Heart right ventricle (tissue), 16 donors: ENCODE data around the gene SLFNL1. TPM values are rescaled to one million over a fixed set of nuclear protein-coding genes. Genes with fewer than 3 reads are reported as not detected.
A peak's percentile ranks its signal among the peaks of the same experiment; 100 is the strongest.

Experiments used
- ATAC-seq, 8 donors: fragments of 200-7000 bp; cut with Tn5 transposase; one replicate each; pipeline ENCODE4 v1.9.1; 2020; ENCODE audit warnings: mild to moderate bottlenecking in 8 of 8, moderate library complexity in 8 of 8, moderate number of reproducible peaks in 1 of 8
- DNase-seq, 2 donors: peaks; one replicate each; pipeline ENCODE4 v3.0.0-alpha.2; 2020
- H3K27ac ChIP-seq, 10 donors: fragments of 200-600 bp; sonication (generic) in 2 of 10; one replicate each; pipeline versions ENCODE4 v1.5.0 to v1.8.0; 2020 to 2022; ENCODE audit warnings: mild to moderate bottlenecking in 3 of 10
- H3K27me3 ChIP-seq, 7 donors: fragments of 200-600 bp; one replicate each; pipeline ENCODE4 v1.8.0; 2021 to 2022; ENCODE audit warnings: mild to moderate bottlenecking in 2 of 7
- H3K36me3 ChIP-seq, 9 donors: fragments of 200-600 bp; sonication (generic) in 1 of 9; one replicate each; pipeline versions ENCODE4 v1.5.0 to v1.8.0; 2020 to 2022; ENCODE audit warnings: mild to moderate bottlenecking in 2 of 9
- H3K4me1 ChIP-seq, 9 donors: fragments of 200-600 bp; sonication (generic) in 1 of 9; one replicate each; pipeline versions ENCODE4 v1.5.0 to v1.8.0; 2020 to 2022; ENCODE audit warnings: mild to moderate bottlenecking in 4 of 9
- H3K4me3 ChIP-seq, 10 donors: fragments of 200-600 bp; sonication (generic) in 2 of 10; one replicate each; pipeline versions ENCODE4 v1.5.0 to v1.8.0; 2020 to 2022; ENCODE audit warnings: mild to moderate bottlenecking in 7 of 10, moderate library complexity in 2 of 10
- H3K9me3 ChIP-seq, 11 donors: fragments of 200-600 bp in 10 of 11; sonication (generic) in 2 of 11; one replicate each; pipeline versions ENCODE4 v1.5.0 to v1.8.0; 2013 to 2022; ENCODE audit warnings: mild to moderate bottlenecking in 2 of 11, control low read depth in 1 of 11, moderate library complexity in 1 of 11
- WGBS, 2 donors: extraction: QIAGEN DNeasy Blood & Tissue Kit; methylation state at CpG; one replicate each; pipeline ENCODE4 v1.1.7; 2013; ENCODE audit warnings: inconsistent platforms in 1 of 2; 5-methylcytosine and 5-hydroxymethylcytosine counted together
- intact Hi-C, 10 donors: fragments of 100-400 bp; cut with DNase I; formaldehyde crosslinking; loops; one replicate each; pipeline versions ENCODE4 v1.11.1 to v1.14.2; 2022
- long read RNA-seq, 3 donors: library from polyadenylated mRNA; unstranded; transcript quantifications; one replicate each; pipeline ENCODE4 v2.0.0, GENCODE V29; 2020 to 2021
- polyA plus RNA-seq, 2 donors: library from polyadenylated mRNA; stranded (reverse); fragments of 200-250 nt; gene quantifications; one replicate each; pipeline ENCODE4 v1.2.3, GENCODE V29; 2013
- total RNA-seq, 10 donors: library from RNA; stranded (reverse); fragmentation: NEBNext Ultra II Directional in 3 of 10; extraction: Animal tissue kit (Norgen Biotek cat#: 25700) in 3 of 10; gene quantifications; one replicate each; pipeline versions ENCODE4 v1.2.1 to v1.2.4, GENCODE V29; 2021 to 2023
- TF ChIP-seq, protein P1 (sequence below), 9 donors: fragments of 200-600 bp; sonication (generic) in 2 of 9; IDR thresholded peaks; one replicate each; pipeline versions ENCODE4 v1.5.0 to v1.8.0; 2021 to 2022; ENCODE audit warnings: antibody characterized with exemption in 9 of 9, mild to moderate bottlenecking in 5 of 9, moderate library complexity in 1 of 9
- donor health status: Arrhythmogenic right ventricular cardiomyopathy.
- donor health status: ischemic (EF 13 %, LVEDD 7.1; RV severe dilation, severe dysfunction).
- donor health status: healthy with polysubstance abuse.
- donor health status: DM: no; HTN: yes; CAD: no.
- donor health status: DM: no; HTN: no; CAD: no.
- donor health status: ischemic (EF 25% LVEDD 6.9; RV normal size, moderate dysfunction).
- donor health status: ischemic (EF 25% LVEDD 5.7; RV mildly dilated, moderate dysfunction).
- donor health status: healthy.
- donor health status: DM: yes; HTN: yes; CAD: no.
- donor health status: Ischemic cardiomyopathy.
- donor health status: ischemic (EF 35%, LVEDD 5.7; RV mildly dilated, moderate dysfunction).
- donor health status: nonischemic (EF 11% LVEDD 7.7; RV severe dilation, severe dysfunction).
- donor health status: DM: yes; HTN: yes; CAD: no.
- donor health status: PGD.
- donor health status: ischemic (EF 29% LVEDD 5.4; RV normal size, mild dysfunction).
- donor health status: nonischemic (EF 23%, LVEDD 6.1; RV moderate dilation, normal function).

The SLFNL1 gene
- total RNA-seq (under 1 TPM in 9 of 10 donors, not detected in 1; 0.13 to 0.45 (median 0.23) TPM), polyA plus RNA-seq (under 1 TPM; 0.14 to 0.22 TPM)
- long read RNA-seq, donor 1, result 0 reads
- long read RNA-seq, donor 2, partial matches to known transcripts, result 0 of 1 reads
- long read RNA-seq, donor 2, other reads (novel, unspliced or antisense), result 1 of 1 reads
- long read RNA-seq, donor 3, partial matches to known transcripts, result 0 of 1 reads
- long read RNA-seq, donor 3, other reads (novel, unspliced or antisense), result 1 of 1 reads

- Histone ChIP-seq H3K27ac (peak within 1 kb of the TSS in 8 of 10 donors; percentile 14 to 70 (median 40)), H3K27me3 (no peaks in the 10 kb centered on the region), H3K36me3 (peaks cover 0 to 33% (median 0%) of the 10 kb centered on the region in 9 donors), H3K4me1 (peaks cover 5 to 18% (median 12%) of the 10 kb centered on the region in 9 donors), H3K4me3 (no peak within 1 kb of the TSS), H3K9me3 (no peaks in the 10 kb centered on the region)
- intact Hi-C loops, result loop anchor here in 1 of 10 donors (10.0 kb wide), 1 partner anchor 93 kb away; no protein-coding TSS in a partner anchor
- peak; percentile 32 to 73 (median 62) for ATAC-seq
- 48 to 52% methylated on average over 12 of the region's 12 CpGs for WGBS, 2 donors
- TF ChIP-seq, protein P1, sequence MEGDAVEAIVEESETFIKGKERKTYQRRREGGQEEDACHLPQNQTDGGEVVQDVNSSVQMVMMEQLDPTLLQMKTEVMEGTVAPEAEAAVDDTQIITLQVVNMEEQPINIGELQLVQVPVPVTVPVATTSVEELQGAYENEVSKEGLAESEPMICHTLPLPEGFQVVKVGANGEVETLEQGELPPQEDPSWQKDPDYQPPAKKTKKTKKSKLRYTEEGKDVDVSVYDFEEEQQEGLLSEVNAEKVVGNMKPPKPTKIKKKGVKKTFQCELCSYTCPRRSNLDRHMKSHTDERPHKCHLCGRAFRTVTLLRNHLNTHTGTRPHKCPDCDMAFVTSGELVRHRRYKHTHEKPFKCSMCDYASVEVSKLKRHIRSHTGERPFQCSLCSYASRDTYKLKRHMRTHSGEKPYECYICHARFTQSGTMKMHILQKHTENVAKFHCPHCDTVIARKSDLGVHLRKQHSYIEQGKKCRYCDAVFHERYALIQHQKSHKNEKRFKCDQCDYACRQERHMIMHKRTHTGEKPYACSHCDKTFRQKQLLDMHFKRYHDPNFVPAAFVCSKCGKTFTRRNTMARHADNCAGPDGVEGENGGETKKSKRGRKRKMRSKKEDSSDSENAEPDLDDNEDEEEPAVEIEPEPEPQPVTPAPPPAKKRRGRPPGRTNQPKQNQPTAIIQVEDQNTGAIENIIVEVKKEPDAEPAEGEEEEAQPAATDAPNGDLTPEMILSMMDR (IDR thresholded peaks at IDR 0.05), result no peak
- DNase-seq, result peak; percentile 45
Observed at GRCh38 chr1:41021526-41022308, at the start of gene SLFNL1. SLFNL1 (minus strand) TSS chr1:41021725; CDS start chr1:41020660, 1,065 bp downstream.

DNA sequence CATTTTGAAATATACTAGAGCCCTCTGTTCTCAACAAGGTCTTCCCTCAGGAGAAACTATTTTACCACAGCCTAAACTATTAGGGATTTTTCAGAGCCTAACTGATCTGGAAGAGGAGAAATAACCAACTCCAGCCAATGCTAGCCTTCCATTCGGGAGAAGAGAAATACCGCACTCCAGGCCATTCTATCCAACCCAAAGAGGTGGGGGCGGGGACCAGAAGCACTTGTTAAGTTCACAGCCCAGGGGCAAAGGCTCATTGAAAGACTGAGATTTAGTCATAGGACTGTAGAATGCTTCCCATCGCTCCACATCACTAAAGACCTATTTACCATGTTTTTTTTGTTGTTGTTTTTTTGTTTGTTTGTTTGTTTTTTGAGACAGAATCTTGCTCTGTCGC is 35.4 kb upstream of the SLFNL1 start:
- Histone ChIP-seq H3K27me3 (no peaks in the 10 kb centered on the region), H3K36me3 (peaks cover 0 to 85% (median 15%) of the 10 kb centered on the region in 9 donors), H3K27ac (no peak overlapping the region), H3K4me1 (peaks cover 0 to 6% (median 0%) of the 10 kb centered on the region in 9 donors), H3K4me3 (no peak overlapping the region), H3K9me3 (peaks cover 0 to 10% (median 0%) of the 10 kb centered on the region in 11 donors)
- intact Hi-C loops, result no loop called here
- ATAC-seq (no peak), DNase-seq (no peak)
- 93% methylated on average over 5 of the region's 5 CpGs for WGBS, 2 donors
- TF ChIP-seq, protein P1 (IDR thresholded peaks at IDR 0.05), result no peak

DNA sequence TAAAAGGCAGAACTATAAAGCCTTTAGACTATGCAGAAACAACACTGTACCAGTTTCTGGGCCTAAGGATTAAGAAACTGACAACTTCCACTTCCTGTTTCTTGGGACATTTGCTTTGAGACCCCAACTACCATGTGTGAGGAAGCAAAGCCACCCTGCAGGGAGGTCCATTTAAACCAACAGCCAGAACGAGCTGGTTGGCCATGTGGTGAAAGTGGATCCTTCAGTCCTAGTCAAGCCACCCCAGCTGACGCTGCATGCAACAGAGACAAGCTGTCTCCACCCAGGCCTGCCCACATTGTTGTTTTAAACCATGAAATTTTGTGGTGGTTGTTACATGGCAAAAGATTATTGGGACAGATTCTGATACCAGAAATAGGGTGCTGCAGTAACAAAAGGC is 31.8 kb upstream of the SLFNL1 start:
- peaks cover 0 to 91% (median 27%) of the 10 kb centered on the region in 9 donors for H3K36me3 ChIP-seq
- no peak overlapping the region for H3K27ac ChIP-seq
- H3K27me3 ChIP-seq, result no peaks in the 10 kb centered on the region
- intact Hi-C loops, result no loop called here
- DNase-seq, result no peak
- peaks cover 0 to 6% (median 0%) of the 10 kb centered on the region in 9 donors for H3K4me1 ChIP-seq
- ATAC-seq, result peak in 1 of 8 donors; percentile 23
- no peaks in the 10 kb centered on the region for H3K9me3 ChIP-seq
- no peak overlapping the region for H3K4me3 ChIP-seq
- TF ChIP-seq, protein P1 (IDR thresholded peaks at IDR 0.05), result no peak
- 80% methylated on average over 2 of the region's 2 CpGs for WGBS, 2 donors

GRCh38 chr1:41051022-41051421 is 29.5 kb upstream of the SLFNL1 start:
- no peak overlapping the region for H3K27ac ChIP-seq
- TF ChIP-seq, protein P1 (IDR thresholded peaks at IDR 0.05), result no peak
- DNase-seq, result no peak
- no peaks in the 10 kb centered on the region for H3K9me3 ChIP-seq
- no peaks in the 10 kb centered on the region for H3K27me3 ChIP-seq
- H3K36me3 ChIP-seq, result peaks cover 0 to 91% (median 31%) of the 10 kb centered on the region in 9 donors
- intact Hi-C loops, result no loop called here
- no peak overlapping the region for H3K4me3 ChIP-seq
- ATAC-seq, result no peak
- 93 to 94% methylated on average over 1 of the region's 1 CpG for WGBS, 2 donors
- peaks cover under 1 to 14% (median 9%) of the 10 kb centered on the region in 9 donors for H3K4me1 ChIP-seq
